Measurements from ENCODE around the gene LRRC41.

DNA sequence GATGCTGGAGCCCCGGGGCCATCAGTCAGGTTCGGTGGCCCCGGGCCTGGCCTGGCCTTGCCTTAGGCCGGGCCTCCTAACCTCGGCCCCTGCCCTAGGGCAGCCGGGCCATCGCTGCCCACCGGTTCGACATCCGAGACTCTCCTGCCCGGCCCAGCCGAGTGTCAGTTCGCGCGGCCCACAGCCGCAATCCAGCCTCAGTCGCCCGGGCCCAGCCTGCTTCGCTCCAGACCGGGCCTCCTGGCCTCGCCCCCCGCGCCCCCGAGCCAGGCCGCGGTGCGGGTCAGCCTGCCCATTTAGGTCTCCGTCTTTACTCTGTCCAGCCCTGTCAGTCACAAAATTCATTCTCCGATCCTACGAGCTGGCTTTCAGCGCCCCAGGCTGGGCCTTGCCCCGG, 777 bp downstream of the LRRC41 start:
- TF ChIP-seq, protein P1, sequence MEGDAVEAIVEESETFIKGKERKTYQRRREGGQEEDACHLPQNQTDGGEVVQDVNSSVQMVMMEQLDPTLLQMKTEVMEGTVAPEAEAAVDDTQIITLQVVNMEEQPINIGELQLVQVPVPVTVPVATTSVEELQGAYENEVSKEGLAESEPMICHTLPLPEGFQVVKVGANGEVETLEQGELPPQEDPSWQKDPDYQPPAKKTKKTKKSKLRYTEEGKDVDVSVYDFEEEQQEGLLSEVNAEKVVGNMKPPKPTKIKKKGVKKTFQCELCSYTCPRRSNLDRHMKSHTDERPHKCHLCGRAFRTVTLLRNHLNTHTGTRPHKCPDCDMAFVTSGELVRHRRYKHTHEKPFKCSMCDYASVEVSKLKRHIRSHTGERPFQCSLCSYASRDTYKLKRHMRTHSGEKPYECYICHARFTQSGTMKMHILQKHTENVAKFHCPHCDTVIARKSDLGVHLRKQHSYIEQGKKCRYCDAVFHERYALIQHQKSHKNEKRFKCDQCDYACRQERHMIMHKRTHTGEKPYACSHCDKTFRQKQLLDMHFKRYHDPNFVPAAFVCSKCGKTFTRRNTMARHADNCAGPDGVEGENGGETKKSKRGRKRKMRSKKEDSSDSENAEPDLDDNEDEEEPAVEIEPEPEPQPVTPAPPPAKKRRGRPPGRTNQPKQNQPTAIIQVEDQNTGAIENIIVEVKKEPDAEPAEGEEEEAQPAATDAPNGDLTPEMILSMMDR (conservative IDR thresholded peaks at IDR 0.05; ENCODE audit: low read length): no peak
- no peak for TF ChIP-seq EZH2phosphoT487 (IDR thresholded peaks at IDR 0.05; ENCODE audit: borderline replicate concordance, low read depth, low read length)

Measured in OCI-LY7 (cell line).